ENCODE data around the gene ZFYVE28. TPM values are rescaled to one million over a fixed set of nuclear protein-coding genes. Genes with fewer than 3 reads are reported as not detected.

ZFYVE28 gene
- total and polyA plus RNA-seq, 2 of the 8 experiments (the other 6 are each of a cell fraction or from before 2014, with no cell fraction given) = 1.7 to 4.9 TPM

GRCh38 chr4:2462218-2462991, 44.0 kb upstream of the ZFYVE28 start (continued):
- TF ChIP-seq FOSL1 (IDR thresholded peaks at IDR 0.05; ENCODE audit: insufficient read depth, low read depth, low read length) (0 out of 2 replicates have a peak, but pooled peaks have one; percentile 16), PHF8 (conservative IDR thresholded peaks at IDR 0.05; ENCODE audit: low read depth, low read length) (peak; percentile 31; the same call in 1 of the 2 replicates), CHD1 (IDR thresholded peaks at IDR 0.05; ENCODE audit: low read depth, low read length) (no peak), KDM5A (IDR thresholded peaks at IDR 0.05; ENCODE audit: low read length) (no peak), NANOG (IDR thresholded peaks at IDR 0.05; ENCODE audit: insufficient read depth, low read depth, low read length, poor library complexity, severe bottlenecking) (no peak), SP2 (IDR thresholded peaks at IDR 0.05; ENCODE audit: low read length) (no peak), SAP30 (IDR thresholded peaks at IDR 0.05; ENCODE audit: insufficient read depth, insufficient replicate concordance, low read length) (no peak), USF2 (IDR thresholded peaks at IDR 0.05; ENCODE audit: low read length) (no peak), EP300 (IDR thresholded peaks at IDR 0.05; ENCODE audit: borderline replicate concordance in 1 of 2, low read depth in 2 of 2, low read length in 2 of 2) (no peak; a peak in 1 of 3 replicates), BACH1 (IDR thresholded peaks at IDR 0.05; ENCODE audit: low read length) (no peak), CBX8 (IDR thresholded peaks at IDR 0.05; ENCODE audit: borderline replicate concordance, low read depth, low read length) (no peak), ASH2L (IDR thresholded peaks at IDR 0.05; ENCODE audit: low read length) (no peak), HDAC2 (IDR thresholded peaks at IDR 0.05; ENCODE audit: borderline replicate concordance in 1 of 2, low read depth in 2 of 2, low read length in 2 of 2) (no peak), GTF2F1 (IDR thresholded peaks at IDR 0.05; ENCODE audit: borderline replicate concordance, low read depth, low read length) (no peak), SUZ12 (IDR thresholded peaks at IDR 0.05; ENCODE audit: low read length) (no peak), CBX5 (IDR thresholded peaks at IDR 0.05; ENCODE audit: low read depth, low read length) (no peak), SIRT6 (IDR thresholded peaks at IDR 0.05; ENCODE audit: low read length) (no peak), ATF3 (IDR thresholded peaks at IDR 0.05; ENCODE audit: insufficient read depth, low read depth, low read length) (no peak), CHD2 (IDR thresholded peaks at IDR 0.05; ENCODE audit: low read length) (no peak), KDM1A (IDR thresholded peaks at IDR 0.05; ENCODE audit: borderline replicate concordance, low read length) (no peak), POLR2AphosphoS5 (IDR thresholded peaks at IDR 0.05; ENCODE audit: low read depth, low read length) (0 out of 2 replicates have a peak, but pooled peaks have one; percentile 34), SP4 (IDR thresholded peaks at IDR 0.05; ENCODE audit: low read length) (no peak), HDAC6 (IDR thresholded peaks at IDR 0.05; ENCODE audit: low read depth, low read length) (no peak)

Data from H1 (cell line).